Endothelial cell (in vitro differentiated cells): Measurements from ENCODE around the gene VSX2. TPM values are rescaled to one million over a fixed set of nuclear protein-coding genes. Genes with fewer than 3 reads are reported as not detected.

ENCODE experiments used
- DNase-seq: peaks from one replicate; pipeline ENCODE4 v3.0.0; 2021; ENCODE audit warnings: low spot score
- H3K27ac Mint-ChIP-seq: one replicate; pipeline ENCODE4 v1.8.0; 2021; ENCODE audit warnings: mixed read lengths, inconsistent platforms; ENCODE audit not compliant: unreplicated experiment
- H3K27me3 Mint-ChIP-seq: one replicate; pipeline ENCODE4 v1.8.0; 2021; ENCODE audit warnings: mild to moderate bottlenecking, moderate library complexity, mixed read lengths, inconsistent platforms; ENCODE audit not compliant: unreplicated experiment
- H3K36me3 Mint-ChIP-seq: one replicate; pipeline ENCODE4 v1.8.0; 2021; ENCODE audit warnings: mild to moderate bottlenecking, low read depth, mixed read lengths, inconsistent platforms; ENCODE audit not compliant: unreplicated experiment
- H3K4me1 Mint-ChIP-seq: one replicate; pipeline ENCODE4 v1.8.0; 2021; ENCODE audit warnings: mild to moderate bottlenecking, mixed read lengths, inconsistent platforms; ENCODE audit not compliant: unreplicated experiment
- H3K4me3 Mint-ChIP-seq: one replicate; pipeline ENCODE4 v1.8.0; 2021; ENCODE audit warnings: mild to moderate bottlenecking, mixed read lengths, inconsistent platforms; ENCODE audit not compliant: unreplicated experiment
- H3K9me3 Mint-ChIP-seq: one replicate; pipeline ENCODE4 v1.8.0; 2021; ENCODE audit warnings: mixed read lengths, inconsistent platforms; ENCODE audit not compliant: unreplicated experiment
- CTCF ChIP-seq: fragments of 200-600 bp; sonication (generic); IDR thresholded peaks from one replicate; pipeline ENCODE4 v1.5.0; 2021; ENCODE audit warnings: antibody characterized with exemption; ENCODE audit not compliant: unreplicated experiment
- total RNA-seq: library from RNA; stranded (reverse); fragmentation: NEBNext Ultra II Directional; extraction: Animal tissue kit (Norgen Biotek cat#: 25700); gene quantifications from one replicate; pipeline ENCODE4 v1.2.1, GENCODE V29; 2021; ENCODE audit not compliant: unreplicated experiment

VSX2 gene
- total RNA-seq, 1 donor from 2014 or later = not detected

- H3K4me3 Mint-ChIP-seq = no peak overlapping the region
- no peaks in the 10 kb centered on the region for H3K9me3 Mint-ChIP-seq
- peaks cover 3% of the 10 kb centered on the region for H3K36me3 Mint-ChIP-seq
These were observed 21.4 kb downstream of the VSX2 start for GRCh38 chr14:74260525-74261233.

DNA sequence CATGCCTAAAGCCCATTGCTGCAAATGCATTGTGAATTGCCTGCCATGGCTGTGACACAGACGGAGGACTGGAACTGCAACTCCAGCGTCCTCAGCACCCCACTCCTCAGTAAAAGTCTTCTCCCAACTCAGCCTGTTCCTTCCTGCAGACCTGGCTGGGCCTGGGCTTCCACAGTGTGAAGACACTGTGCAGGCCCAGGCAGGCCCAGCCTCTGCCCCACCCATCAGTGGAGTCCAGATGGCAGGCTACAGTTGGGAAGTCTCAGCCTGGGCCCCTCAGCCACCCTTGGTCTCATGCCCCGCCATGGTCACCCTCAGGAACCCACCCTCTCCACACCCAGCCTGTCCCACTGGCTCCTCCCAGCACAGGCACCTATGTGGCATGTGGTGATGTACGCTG is 22.0 kb downstream of the VSX2 start:
- no peak for DNase-seq
- no peak for TF ChIP-seq CTCF
- Mint-ChIP-seq H3K27me3 (peaks cover 8% of the 10 kb centered on the region), H3K9me3 (no peaks in the 10 kb centered on the region), H3K27ac (no peak overlapping the region), H3K4me1 (peaks cover 7% of the 10 kb centered on the region), H3K36me3 (peaks cover 3% of the 10 kb centered on the region), H3K4me3 (no peak overlapping the region)

More at GRCh38 chr14:74260525-74261233, 21.4 kb downstream of the VSX2 start:
- no peak for TF ChIP-seq CTCF
- Mint-ChIP-seq H3K27ac (no peak overlapping the region), H3K27me3 (peaks cover 8% of the 10 kb centered on the region), H3K4me1 (peaks cover 4% of the 10 kb centered on the region)
- DNase-seq = no peak

DNA sequence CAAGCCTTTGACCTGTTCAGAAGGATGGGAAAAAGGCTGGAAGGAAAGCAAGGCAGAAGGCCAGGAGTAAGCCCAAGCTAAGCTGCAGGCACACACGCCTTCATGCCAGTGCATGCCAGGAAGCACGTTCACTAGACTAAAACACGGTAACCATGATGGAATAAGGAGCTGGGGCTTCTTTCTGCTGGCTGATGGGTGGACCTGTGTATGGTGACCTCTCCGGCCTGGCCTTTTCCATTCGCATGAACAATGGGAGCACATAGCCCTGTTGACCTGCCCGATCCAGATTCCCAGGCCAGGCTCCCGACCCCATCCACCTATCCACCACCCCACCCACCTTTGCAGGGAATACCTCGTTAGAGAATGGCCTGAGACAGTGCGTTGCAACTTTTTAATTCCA is 22.8 kb downstream of the VSX2 start:
- H3K4me1 Mint-ChIP-seq = peaks cover 7% of the 10 kb centered on the region
- no peaks in the 10 kb centered on the region for H3K36me3 Mint-ChIP-seq
- H3K27ac Mint-ChIP-seq = no peak overlapping the region
- no peaks in the 10 kb centered on the region for H3K9me3 Mint-ChIP-seq
- no peak overlapping the region for H3K4me3 Mint-ChIP-seq
- peaks cover 6% of the 10 kb centered on the region for H3K27me3 Mint-ChIP-seq
- TF ChIP-seq CTCF = no peak
- DNase-seq = no peak

GRCh38 chr14:74263181-74263580 is 23.9 kb downstream of the VSX2 start:
- no peak for DNase-seq
- Mint-ChIP-seq H3K4me3 (no peak overlapping the region), H3K27me3 (peaks cover 6% of the 10 kb centered on the region), H3K27ac (no peak overlapping the region), H3K36me3 (no peaks in the 10 kb centered on the region), H3K9me3 (no peaks in the 10 kb centered on the region), H3K4me1 (peaks cover 10% of the 10 kb centered on the region)
- TF ChIP-seq CTCF = no peak

GRCh38 chr14:74263921-74264320 is 24.7 kb downstream of the VSX2 start:
- Mint-ChIP-seq H3K27me3 (peaks cover 6% of the 10 kb centered on the region), H3K27ac (no peak overlapping the region), H3K36me3 (no peaks in the 10 kb centered on the region), H3K4me3 (no peak overlapping the region), H3K4me1 (peaks cover 10% of the 10 kb centered on the region), H3K9me3 (no peaks in the 10 kb centered on the region)
- no peak for DNase-seq
- TF ChIP-seq CTCF = no peak
